OCI-LY3 (cell line): Measurements from ENCODE around the gene SLC26A1.

Experiments used
- H2AFZ ChIP-seq: fragments of 200-600, 300-600 bp; shearing (Covaris generic); 2 replicates; pipeline ENCODE4 v1.6.0; 2014; ENCODE audit warnings: antibody characterized with exemption, low read depth, low read length
- H3K27ac ChIP-seq: fragments of 200-600, 300-600 bp; sonication (generic); 2 replicates; pipeline ENCODE4 v1.5.1; 2014; ENCODE audit warnings: mild to moderate bottlenecking, low read length, moderate library complexity, mixed read lengths
- H3K27me3 ChIP-seq: fragments of 200-600, 300-600 bp; sonication (generic); 2 replicates; pipeline ENCODE4 v1.6.1; 2014; ENCODE audit warnings: low read depth, low read length, mixed read lengths
- H3K36me3 ChIP-seq: fragments of 200-600, 300-600 bp; sonication (generic); replicated peaks from 2 replicates; pipeline ENCODE3; 2014; ENCODE audit warnings: low read depth, low read length, mixed read lengths
- H3K4me1 ChIP-seq: fragments of 300-600, 200-600 bp; sonication (generic); 2 replicates; pipeline ENCODE4 v1.6.1; 2014; ENCODE audit warnings: low read length, mixed read lengths
- H3K4me2 ChIP-seq: fragments of 200-600, 300-600 bp; sonication (generic); 2 replicates; pipeline ENCODE4 v1.6.1; 2014; ENCODE audit warnings: low read length, mixed read lengths
- H3K4me3 ChIP-seq: fragments of 300-600, 200-600 bp; sonication (generic); 2 replicates; pipeline ENCODE4 v1.5.1; 2014; ENCODE audit warnings: antibody characterized with exemption, mild to moderate bottlenecking, low read length, moderate library complexity
- H3K79me2 ChIP-seq: fragments of 300-600, 200-600 bp; shearing (Covaris generic); 2 replicates; pipeline ENCODE4 v1.6.1; 2014; ENCODE audit warnings: mild to moderate bottlenecking, low read length, mixed read lengths
- H3K9ac ChIP-seq: fragments of 300-600, 200-600 bp; shearing (Covaris generic); 2 replicates; pipeline ENCODE4 v1.6.0; 2014; ENCODE audit warnings: mild to moderate bottlenecking, low read length, moderate library complexity
- H3K9me3 ChIP-seq: fragments of 200-600, 300-600 bp; shearing (Covaris generic); 2 replicates; pipeline ENCODE4 v1.6.1; 2014; ENCODE audit warnings: low read length, mixed read lengths; ENCODE audit not compliant: insufficient read depth
- H4K20me1 ChIP-seq: fragments of 200-600, 300-600 bp; sonication (generic); 2 replicates; pipeline ENCODE4 v1.6.1; 2016; ENCODE audit warnings: low read length, mixed read lengths; ENCODE audit not compliant: insufficient read depth
- CTCF ChIP-seq: fragments of 200-600, 300-600 bp; sonication (generic); IDR thresholded peaks from 2 replicates; pipeline ENCODE4 v1.5.1; 2014; ENCODE audit warnings: antibody characterized with exemption, low read length, low read depth
- EZH2phosphoT487 ChIP-seq: fragments of 200-600 bp; shearing (Covaris generic); IDR thresholded peaks from 2 replicates; pipeline ENCODE4 v1.6.1; 2018; ENCODE audit warnings: antibody characterized with exemption, mixed run types, low read depth

Gene SLC26A1

GRCh38 chr4:1015179-1015578 lies 22.0 kb upstream of the SLC26A1 start:
- Histone ChIP-seq H3K27ac (no peak overlapping the region), H3K27me3 (no peaks in the 10 kb centered on the region), H3K79me2 (no peaks in the 10 kb centered on the region), H4K20me1 (no peaks in the 10 kb centered on the region), H3K9ac (no peak overlapping the region), H3K36me3 (no peaks in the 10 kb centered on the region), H3K4me3 (no peak overlapping the region), H2AFZ (no peak overlapping the region), H3K4me2 (no peak overlapping the region), H3K9me3 (no peaks in the 10 kb centered on the region), H3K4me1 (no peaks in the 10 kb centered on the region)
- no peak for TF ChIP-seq EZH2phosphoT487
- TF ChIP-seq CTCF, result 0 out of 2 replicates have a peak, but pooled peaks have one; percentile 6

- Histone ChIP-seq H3K4me1 (no peaks in the 10 kb centered on the region), H3K27me3 (no peaks in the 10 kb centered on the region), H3K36me3 (no peaks in the 10 kb centered on the region), H3K9ac (no peak overlapping the region), H4K20me1 (no peaks in the 10 kb centered on the region), H3K9me3 (no peaks in the 10 kb centered on the region), H3K4me2 (no peak overlapping the region), H3K27ac (no peak overlapping the region), H3K79me2 (no peaks in the 10 kb centered on the region), H3K4me3 (no peak overlapping the region), H2AFZ (no peak overlapping the region)
- no peak for TF ChIP-seq EZH2phosphoT487
- TF ChIP-seq CTCF, result no peak
Observed at GRCh38 chr4:1014291-1015167, 21.3 kb upstream of the SLC26A1 start.

GRCh38 chr4:1013225-1014073 lies 20.2 kb upstream of the SLC26A1 start:
- Histone ChIP-seq H2AFZ (no peak overlapping the region), H3K4me2 (no peak overlapping the region), H3K4me3 (no peak overlapping the region), H4K20me1 (no peaks in the 10 kb centered on the region), H3K9ac (no peak overlapping the region), H3K4me1 (0 out of 2 replicates have a peak, but pooled peaks cover 4% of the 10 kb centered on the region), H3K36me3 (no peaks in the 10 kb centered on the region), H3K9me3 (no peaks in the 10 kb centered on the region), H3K27me3 (peaks cover 8% of the 10 kb centered on the region), H3K27ac (no peak overlapping the region), H3K79me2 (no peaks in the 10 kb centered on the region)
- TF ChIP-seq EZH2phosphoT487, result no peak

- Histone ChIP-seq H3K79me2 (no peaks in the 10 kb centered on the region), H3K4me3 (peak overlapping the region; percentile 43; the same call in 1 of the 2 replicates), H3K4me1 (0 out of 2 replicates have a peak, but pooled peaks cover 4% of the 10 kb centered on the region), H3K9me3 (no peaks in the 10 kb centered on the region), H3K4me2 (no peak overlapping the region), H3K27ac (no peak overlapping the region), H3K27me3 (peaks cover 16% of the 10 kb centered on the region), H4K20me1 (no peaks in the 10 kb centered on the region), H3K9ac (no peak overlapping the region), H3K36me3 (no peaks in the 10 kb centered on the region), H2AFZ (no peak overlapping the region)
- TF ChIP-seq EZH2phosphoT487 (no peak), CTCF (no peak)
Observed at GRCh38 chr4:1012034-1012739, 19.0 kb upstream of the SLC26A1 start.
